ENCODE measurements around the gene RNF138. TPM values are rescaled to one million over a fixed set of nuclear protein-coding genes. Genes with fewer than 3 reads are reported as not detected.

RNF138 gene
- total and polyA plus RNA-seq, 2 donors (not counting 1 experiment from before 2014, with no cell fraction given): 30.9 to 60.8 TPM

DNA sequence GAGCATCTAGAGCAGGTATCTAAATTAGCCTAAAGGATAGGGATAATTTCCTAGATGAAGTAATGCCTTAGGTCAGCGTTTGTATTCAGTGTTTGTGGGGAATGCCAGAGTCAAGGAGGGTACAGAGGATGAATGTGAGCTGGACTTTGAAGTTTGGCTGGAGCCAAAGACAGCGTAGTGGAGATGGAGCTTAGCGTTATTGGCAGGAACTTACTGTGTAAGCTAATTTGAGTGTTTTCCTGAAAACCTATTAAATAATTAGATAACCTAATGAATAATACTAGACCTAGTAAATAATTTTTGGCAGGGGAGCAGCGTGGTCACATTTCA lies 4.2 kb downstream of the RNF138 start:
- no peak overlapping the region for H2AFZ ChIP-seq (ENCODE audit: insufficient read depth, low read depth, low read length, poor library complexity, severe bottlenecking)
- H3K27ac Mint-ChIP-seq: peak overlapping the region; percentile 32
- peaks cover 70% of the 10 kb centered on the region for H3K79me2 ChIP-seq (ENCODE audit: control insufficient read depth, insufficient read depth, low read length)
- DNase-seq (no peak), ATAC-seq (ENCODE audit: low read depth) (no peak)
- H3K27me3 Mint-ChIP-seq: no peaks in the 10 kb centered on the region
- no peak overlapping the region for H3K4me3 ChIP-seq (ENCODE audit: control extremely low read depth in 1 of 5, extremely low read depth in 1 of 5, insufficient read depth in 1 of 5, low read depth in 2 of 5, low read length in 4 of 5)
- intact Hi-C loops (cut with micrococcal nuclease): no loop called here
- peaks cover 58% of the 10 kb centered on the region for H3K4me1 Mint-ChIP-seq
- CTCF ChIA-PET: interaction anchor here (1.1 kb wide), 1 partner anchor 77 kb away, joined by 3 read pairs; the partner anchor contains the start of gene RNF125
- H3K9me3 ChIP-seq (ENCODE audit: control extremely low read depth in 1 of 3, control insufficient read depth in 2 of 3, insufficient read depth in 1 of 3, low read length in 2 of 3): no peaks in the 10 kb centered on the region
- H3K4me3 Mint-ChIP-seq: no peak overlapping the region
- H3K27me3 ChIP-seq (replicated peaks in 1 of 4; ENCODE audit: control extremely low read depth in 1 of 4, control insufficient read depth in 3 of 4, insufficient read depth in 4 of 4, low read length in 3 of 4): no peaks in the 10 kb centered on the region
- POLR2A ChIA-PET: no interaction called here
- no peaks in the 10 kb centered on the region for H3K9me3 Mint-ChIP-seq (ENCODE audit: insufficient read depth)
- WGBS (ENCODE audit: insufficient coverage): 100% methylated on average over 1 of the region's 4 CpGs
- H4K20me1 ChIP-seq (ENCODE audit: control insufficient read depth, insufficient read depth, low read length, poor library complexity, severe bottlenecking): peaks cover 79% of the 10 kb centered on the region
- H3K4me2 ChIP-seq (replicated peaks; ENCODE audit: low read depth, low read length, poor library complexity, severe bottlenecking): no peak overlapping the region
- peaks cover 35 to 40% of the 10 kb centered on the region in 2 donors for H3K4me1 ChIP-seq (ENCODE audit: control insufficient read depth in 2 of 2, insufficient read depth in 2 of 2, low read length in 2 of 2)
- peak overlapping the region in 1 of 2 donors; percentile 100 for H3K27ac ChIP-seq (ENCODE audit: low read length in 2 of 2)
- no peak overlapping the region for H3K9ac ChIP-seq (ENCODE audit: low read length)
- H3K36me3 ChIP-seq (replicated peaks in 1 of 2; ENCODE audit: control extremely low read depth in 1 of 2, control insufficient read depth in 1 of 2, extremely low read depth in 1 of 2, insufficient read depth in 2 of 2, low read length in 1 of 2): peaks cover 0 to 23% of the 10 kb centered on the region in 2 experiments
- TF ChIP-seq, protein P1, sequence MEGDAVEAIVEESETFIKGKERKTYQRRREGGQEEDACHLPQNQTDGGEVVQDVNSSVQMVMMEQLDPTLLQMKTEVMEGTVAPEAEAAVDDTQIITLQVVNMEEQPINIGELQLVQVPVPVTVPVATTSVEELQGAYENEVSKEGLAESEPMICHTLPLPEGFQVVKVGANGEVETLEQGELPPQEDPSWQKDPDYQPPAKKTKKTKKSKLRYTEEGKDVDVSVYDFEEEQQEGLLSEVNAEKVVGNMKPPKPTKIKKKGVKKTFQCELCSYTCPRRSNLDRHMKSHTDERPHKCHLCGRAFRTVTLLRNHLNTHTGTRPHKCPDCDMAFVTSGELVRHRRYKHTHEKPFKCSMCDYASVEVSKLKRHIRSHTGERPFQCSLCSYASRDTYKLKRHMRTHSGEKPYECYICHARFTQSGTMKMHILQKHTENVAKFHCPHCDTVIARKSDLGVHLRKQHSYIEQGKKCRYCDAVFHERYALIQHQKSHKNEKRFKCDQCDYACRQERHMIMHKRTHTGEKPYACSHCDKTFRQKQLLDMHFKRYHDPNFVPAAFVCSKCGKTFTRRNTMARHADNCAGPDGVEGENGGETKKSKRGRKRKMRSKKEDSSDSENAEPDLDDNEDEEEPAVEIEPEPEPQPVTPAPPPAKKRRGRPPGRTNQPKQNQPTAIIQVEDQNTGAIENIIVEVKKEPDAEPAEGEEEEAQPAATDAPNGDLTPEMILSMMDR (IDR thresholded peaks at IDR 0.05): no peak
- TF ChIP-seq EZH2 (IDR thresholded peaks at IDR 0.05; ENCODE audit: borderline replicate concordance, insufficient read depth, low read depth, low read length, poor library complexity, severe bottlenecking): no peak

DNA sequence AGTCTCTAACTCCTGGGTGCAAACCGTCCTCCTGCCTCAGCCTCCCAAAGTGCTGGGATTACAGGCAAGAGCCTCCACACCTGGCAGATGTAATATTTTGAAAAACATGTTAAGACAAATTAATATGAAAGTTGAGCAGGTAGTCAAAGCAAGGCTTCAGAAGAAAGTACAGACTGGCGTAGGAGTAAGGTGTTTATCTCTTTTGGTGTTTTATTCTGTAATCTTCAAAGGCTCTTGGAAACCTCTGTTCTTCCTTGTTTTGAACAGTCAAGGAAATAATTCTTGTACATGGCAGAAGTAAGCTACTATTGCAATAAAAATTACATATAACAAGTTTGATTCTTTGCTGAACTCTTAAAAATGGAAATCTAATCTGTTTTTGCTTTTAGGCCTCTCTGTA lies 5.3 kb downstream of the RNF138 start:
- intact Hi-C loops (cut with micrococcal nuclease): no loop called here

More for the DNA sequence above, 5.3 kb downstream of the RNF138 start:
- Histone ChIP-seq H3K79me2 (ENCODE audit: control insufficient read depth, insufficient read depth, low read length) (peaks cover 81% of the 10 kb centered on the region), H3K4me1 (ENCODE audit: control insufficient read depth in 2 of 2, insufficient read depth in 2 of 2, low read length in 2 of 2) (peaks cover 32 to 35% of the 10 kb centered on the region in 2 donors), H3K4me3 (ENCODE audit: control extremely low read depth in 1 of 5, extremely low read depth in 1 of 5, insufficient read depth in 1 of 5, low read depth in 2 of 5, low read length in 4 of 5) (no peak overlapping the region), H3K9me3 (ENCODE audit: control extremely low read depth in 1 of 3, control insufficient read depth in 2 of 3, insufficient read depth in 1 of 3, low read length in 2 of 3) (peaks cover 0 to 3% (median 0%) of the 10 kb centered on the region in 3 donors), H4K20me1 (ENCODE audit: control insufficient read depth, insufficient read depth, low read length, poor library complexity, severe bottlenecking) (peaks cover 89% of the 10 kb centered on the region), H3K9ac (ENCODE audit: low read length) (no peak overlapping the region), H3K27ac (ENCODE audit: low read length in 2 of 2) (peak overlapping the region in 1 of 2 donors; percentile 16), H2AFZ (ENCODE audit: insufficient read depth, low read depth, low read length, poor library complexity, severe bottlenecking) (no peak overlapping the region), H3K36me3 (replicated peaks in 1 of 2; ENCODE audit: control extremely low read depth in 1 of 2, control insufficient read depth in 1 of 2, extremely low read depth in 1 of 2, insufficient read depth in 2 of 2, low read length in 1 of 2) (peaks cover 0 to 25% of the 10 kb centered on the region in 2 experiments), H3K4me2 (replicated peaks; ENCODE audit: low read depth, low read length, poor library complexity, severe bottlenecking) (no peak overlapping the region), H3K27me3 (replicated peaks in 1 of 4; ENCODE audit: control extremely low read depth in 1 of 4, control insufficient read depth in 3 of 4, insufficient read depth in 4 of 4, low read length in 3 of 4) (no peaks in the 10 kb centered on the region)
- Mint-ChIP-seq H3K27me3 (no peaks in the 10 kb centered on the region), H3K4me1 (peaks cover 57% of the 10 kb centered on the region), H3K27ac (no peak overlapping the region), H3K9me3 (ENCODE audit: insufficient read depth) (no peaks in the 10 kb centered on the region), H3K4me3 (no peak overlapping the region)
- TF ChIP-seq, protein P1 (IDR thresholded peaks at IDR 0.05): no peak
- no peak for TF ChIP-seq EZH2 (IDR thresholded peaks at IDR 0.05; ENCODE audit: borderline replicate concordance, insufficient read depth, low read depth, low read length, poor library complexity, severe bottlenecking)
- 90% methylated on average over 1 of the region's 2 CpGs for WGBS (ENCODE audit: insufficient coverage)
- DNase-seq (no peak), ATAC-seq (ENCODE audit: low read depth) (no peak)
- ChIA-PET POLR2A (no interaction called here), CTCF (interaction anchor here (0.5 to 1.0 kb wide), 3 partner anchors 24 to 141 kb away, joined by 3 read pairs; no protein-coding TSS in a partner anchor)

All from B cell (primary cell).